T-cell (primary cell): ENCODE results near the gene PIGA. TPM values are rescaled to one million over a fixed set of nuclear protein-coding genes. Genes with fewer than 3 reads are reported as not detected.

Experiments
- ATAC-seq, 4 experiments: fragments of 200-7000 bp in 3 of 4; fragments of 150-1000 bp in 1 of 4; cut with Tn5 transposase; replicated peaks in 1 of 4; 1 replicate in 3 of 4; 2 replicates in 1 of 4; pipeline ENCODE4 v1.10.0; 2021; ENCODE audit warnings: moderate library complexity in 3 of 4, mild to moderate bottlenecking in 2 of 4, moderate number of reproducible peaks in 1 of 4
- CTCF ChIA-PET, 2 donors: fragments of 300-600 bp; sonication (Branson Sonifier 250); formaldehyde crosslinking; loops; one replicate each; lab custom pipeline; 2022; ENCODE audit warnings: antibody characterized with exemption in 2 of 2; lab: Charles Lee
- POLR2A ChIA-PET, 2 donors: fragments of 300-600 bp; sonication (Branson Sonifier 250); formaldehyde crosslinking; loops; one replicate each; lab custom pipeline; 2022; ENCODE audit warnings: antibody characterized with exemption in 2 of 2; lab: Charles Lee
- DNase-seq, 35 experiments: peaks; one replicate each; pipeline versions ENCODE4 v3.0.0 to v3.0.0-alpha.2; 2013 to 2023
- H3K27ac ChIP-seq: one replicate; pipeline ENCODE4 v1.5.1; 2013; ENCODE audit warnings: low read length
- H3K27me3 ChIP-seq, 2 experiments: replicated peaks in 1 of 2; 1 replicate in 1 of 2; 2 replicates in 1 of 2; pipeline versions ENCODE4 v1.6.1 to v1.7.0; 2013; ENCODE audit warnings: low read length in 1 of 2, mixed read lengths in 1 of 2; ENCODE audit not compliant: control insufficient read depth in 2 of 2, insufficient read depth in 2 of 2; ENCODE audit errors: extremely low read depth in 1 of 2
- H3K36me3 ChIP-seq, 2 donors: 1 replicate in 1 of 2; 2 replicates in 1 of 2; pipeline versions ENCODE4 v1.6.1 to v1.7.0; 2013; ENCODE audit warnings: low read length in 1 of 2; ENCODE audit not compliant: control insufficient read depth in 2 of 2, insufficient read depth in 1 of 2; ENCODE audit errors: extremely low read depth in 1 of 2
- H3K4me1 ChIP-seq, 2 experiments: 1 replicate in 1 of 2; 2 replicates in 1 of 2; pipeline versions ENCODE4 v1.6.1 to v1.7.0; 2013; ENCODE audit warnings: low read length in 2 of 2, mixed read lengths in 1 of 2; ENCODE audit not compliant: insufficient read depth in 2 of 2, control insufficient read depth in 1 of 2; ENCODE audit errors: extremely low read depth in 1 of 2
- H3K4me3 ChIP-seq, 2 donors: 1 replicate in 1 of 2; 2 replicates in 1 of 2; pipeline versions ENCODE4 v1.5.1 to v1.7.0; 2013; ENCODE audit warnings: mild to moderate bottlenecking in 2 of 2, low read length in 1 of 2, moderate library complexity in 1 of 2; ENCODE audit not compliant: control insufficient read depth in 1 of 2; ENCODE audit errors: extremely low read depth in 1 of 2
- H3K9me3 ChIP-seq: 2 replicates; pipeline ENCODE4 v1.7.0; 2013
- H3K27ac Mint-ChIP-seq, 2 donors: one replicate each; pipeline ENCODE4 v1.8.0; 2020 to 2021; ENCODE audit warnings: mild to moderate bottlenecking in 2 of 2, mixed read lengths in 2 of 2
- H3K27me3 Mint-ChIP-seq, 2 donors: one replicate each; pipeline ENCODE4 v1.8.0; 2021 to 2022; ENCODE audit warnings: mixed read lengths in 2 of 2
- H3K36me3 Mint-ChIP-seq: one replicate; pipeline ENCODE4 v1.8.0; 2021; ENCODE audit warnings: mixed read lengths
- H3K4me1 Mint-ChIP-seq, 3 donors: one replicate each; pipeline ENCODE4 v1.8.0; 2020 to 2022; ENCODE audit warnings: mixed read lengths in 3 of 3, mild to moderate bottlenecking in 1 of 3
- H3K4me3 Mint-ChIP-seq, 3 donors: one replicate each; pipeline ENCODE4 v1.8.0; 2020 to 2022; ENCODE audit warnings: mild to moderate bottlenecking in 3 of 3, mixed read lengths in 3 of 3, moderate library complexity in 3 of 3
- H3K9me3 Mint-ChIP-seq, 3 donors: one replicate each; pipeline ENCODE4 v1.8.0; 2020 to 2022; ENCODE audit warnings: mixed read lengths in 3 of 3
- WGBS: methylation state at CpG from one replicate; pipeline ENCODE4 v1.1.5; 2013; ENCODE audit warnings: missing lambda C conversion rate; ENCODE audit not compliant: insufficient coverage; 5-methylcytosine and 5-hydroxymethylcytosine counted together
- total RNA-seq, 35 experiments: library from RNA in 6 of 35; stranded (reverse) in 6 of 35; fragments of 120-200 nt in 1 of 35; gene quantifications; one replicate each; pipeline versions ENCODE4 v1.2.1 to v1.2.4 and lab custom pipeline; 2013 to 2026

Gene PIGA, protein sequence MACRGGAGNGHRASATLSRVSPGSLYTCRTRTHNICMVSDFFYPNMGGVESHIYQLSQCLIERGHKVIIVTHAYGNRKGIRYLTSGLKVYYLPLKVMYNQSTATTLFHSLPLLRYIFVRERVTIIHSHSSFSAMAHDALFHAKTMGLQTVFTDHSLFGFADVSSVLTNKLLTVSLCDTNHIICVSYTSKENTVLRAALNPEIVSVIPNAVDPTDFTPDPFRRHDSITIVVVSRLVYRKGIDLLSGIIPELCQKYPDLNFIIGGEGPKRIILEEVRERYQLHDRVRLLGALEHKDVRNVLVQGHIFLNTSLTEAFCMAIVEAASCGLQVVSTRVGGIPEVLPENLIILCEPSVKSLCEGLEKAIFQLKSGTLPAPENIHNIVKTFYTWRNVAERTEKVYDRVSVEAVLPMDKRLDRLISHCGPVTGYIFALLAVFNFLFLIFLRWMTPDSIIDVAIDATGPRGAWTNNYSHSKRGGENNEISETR
- total RNA-seq, result 10 to 100 TPM; 15.9 to 95.0 (median 22.6) TPM
- 40.1 TPM for total RNA-seq (2013)
- total RNA-seq (lab: John Stamatoyannopoulos, UW), result 10.7 to 136 (median 36.9) reads per million in 29 experiments

DNA sequence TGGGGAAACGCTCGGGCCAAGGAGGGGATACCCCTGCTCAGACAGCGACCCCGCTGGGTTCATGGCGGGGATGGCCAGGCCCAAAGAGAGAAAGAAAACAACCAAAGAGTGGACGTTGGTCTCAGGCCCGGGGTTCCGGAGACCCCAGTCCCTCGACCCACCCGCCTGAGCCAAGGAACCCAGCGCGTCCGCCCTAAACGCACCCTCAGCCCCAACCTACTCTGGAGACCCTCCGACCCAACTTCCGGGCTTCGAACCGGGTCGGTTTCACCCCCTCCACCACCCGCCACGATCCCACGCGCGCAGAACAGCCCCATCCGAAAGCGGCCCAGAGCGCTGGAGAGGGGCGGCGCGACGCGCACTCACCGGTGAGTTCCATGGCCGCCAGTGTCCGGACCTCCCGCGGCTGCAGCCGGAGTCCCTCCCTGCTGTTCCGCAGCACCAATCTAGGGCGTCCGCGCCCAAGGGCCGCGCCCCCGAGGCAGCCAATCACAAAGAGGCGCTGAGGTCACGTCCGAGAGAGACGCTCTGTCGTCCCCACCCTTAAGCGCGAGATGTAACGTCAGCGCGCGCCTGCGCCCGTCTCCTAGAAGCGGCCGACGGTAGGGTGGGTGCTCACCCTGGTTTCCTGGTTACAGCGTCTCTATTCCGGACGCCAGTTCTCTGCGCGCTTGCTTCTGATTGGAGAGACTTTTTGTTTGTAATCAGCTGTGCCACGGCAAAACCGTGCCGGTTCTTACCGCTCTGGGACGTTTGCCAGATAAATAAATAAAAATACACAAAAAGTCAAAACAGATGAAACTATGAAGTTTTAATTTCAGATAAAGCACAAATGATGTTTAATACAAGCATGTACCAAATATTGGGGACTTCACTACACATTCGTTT, at the start of gene PIGA:
PIGA (minus strand) TSS at position 389 of the 888 bp plus-strand sequence. CDS start 3,593 bp downstream, outside the sequence.
- CTCF ChIA-PET, result interaction anchor here in 1 of 2 donors (1.6 kb wide), 1 partner anchor 13 kb away, joined by 4 read pairs; no protein-coding TSS in a partner anchor
- POLR2A ChIA-PET, result interaction anchor here in 1 of 2 donors (0.8 kb wide), 1 partner anchor 1584 kb away, joined by 3 read pairs; no protein-coding TSS in a partner anchor
- H3K9me3 Mint-ChIP-seq, result no peaks in the 10 kb centered on the region
- H3K9me3 ChIP-seq, result no peaks in the 10 kb centered on the region
- peak within 1 kb of the TSS; percentile 60 to 97 for H3K4me3 ChIP-seq
- DNase-seq (peak; percentile 70 to 95 (median 91)), ATAC-seq (peak; percentile 92 to 98 (median 92))
- H3K27me3 Mint-ChIP-seq, result peaks cover 8 to 13% of the 10 kb centered on the region in 2 donors
- H3K4me3 Mint-ChIP-seq, result peak within 1 kb of the TSS; percentile 87 to 93 (median 88)
- H3K4me1 Mint-ChIP-seq, result peaks cover 16 to 22% (median 17%) of the 10 kb centered on the region in 3 donors
- 0% methylated on average over 24 of the region's 72 CpGs for WGBS
- H3K36me3 ChIP-seq, result peaks cover 0 to 13% of the 10 kb centered on the region in 2 donors
- H3K27ac ChIP-seq, result peak within 1 kb of the TSS; percentile 95
- H3K27ac Mint-ChIP-seq, result peak within 1 kb of the TSS; percentile 77 to 87
- H3K27me3 ChIP-seq, result peaks cover 0 to 2% of the 10 kb centered on the region in 2 experiments
- peaks cover 7 to 12% of the 10 kb centered on the region in 2 experiments for H3K4me1 ChIP-seq
- peaks cover 3% of the 10 kb centered on the region for H3K36me3 Mint-ChIP-seq

DNA sequence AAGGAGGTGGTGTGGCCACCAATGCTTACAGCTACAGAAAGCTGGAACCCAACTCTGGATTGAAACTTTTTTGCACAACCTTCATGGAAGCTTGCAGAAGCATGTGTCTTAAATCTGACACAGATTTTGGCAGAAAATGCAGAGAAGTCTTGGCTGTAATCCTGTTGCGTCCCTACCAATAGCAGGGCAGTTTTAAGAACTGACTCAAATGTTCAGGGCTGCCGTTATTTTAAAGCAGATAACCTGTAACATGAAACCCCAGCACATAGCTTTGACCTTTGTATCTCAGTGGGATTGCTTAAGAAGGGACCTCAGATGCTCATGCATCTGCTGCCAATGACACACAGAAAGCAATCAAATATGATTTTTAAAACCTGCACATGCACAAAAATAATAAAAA, 49.0 kb upstream of the PIGA start, which contains the start of gene VEGFD:
VEGFD (minus strand) TSS at position 110 of the 400 bp plus-strand sequence. CDS start 467 bp downstream, outside the sequence.
- Mint-ChIP-seq H3K27me3 (peaks cover 7 to 35% of the 10 kb centered on the region in 2 donors), H3K36me3 (no peaks in the 10 kb centered on the region), H3K9me3 (no peaks in the 10 kb centered on the region), H3K4me3 (no peak within 1 kb of the TSS), H3K27ac (no peak within 1 kb of the TSS), H3K4me1 (no peaks in the 10 kb centered on the region)
- Histone ChIP-seq H3K9me3 (no peaks in the 10 kb centered on the region), H3K27ac (no peak within 1 kb of the TSS), H3K36me3 (no peaks in the 10 kb centered on the region), H3K27me3 (no peaks in the 10 kb centered on the region), H3K4me1 (no peaks in the 10 kb centered on the region), H3K4me3 (no peak within 1 kb of the TSS)
- CTCF ChIA-PET, result no interaction called here
- WGBS, result 83% methylated on average over 2 of the region's 2 CpGs
- no peak for DNase-seq
- ATAC-seq, result no peak
- POLR2A ChIA-PET, result no interaction called here

DNA sequence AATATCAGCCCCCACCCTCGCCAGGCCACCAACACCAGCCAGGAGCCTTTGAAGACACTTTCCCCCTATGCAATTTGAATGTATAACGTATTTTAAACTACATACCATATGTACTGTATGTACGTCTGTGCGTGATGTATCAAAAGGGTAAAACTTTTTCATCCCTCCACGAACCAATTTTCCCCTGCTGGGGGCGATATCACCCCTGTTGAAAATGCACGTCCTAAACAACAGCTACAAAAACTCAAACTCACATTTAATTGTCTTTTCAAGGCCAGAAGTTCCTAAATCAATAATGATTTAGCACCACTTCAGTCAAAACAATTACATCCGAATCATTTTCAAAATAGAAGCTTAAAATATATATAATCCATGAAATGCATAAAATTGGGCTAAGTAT, 47.5 kb upstream of the PIGA start:
- Mint-ChIP-seq H3K27ac (no peak overlapping the region), H3K4me1 (no peaks in the 10 kb centered on the region), H3K9me3 (no peaks in the 10 kb centered on the region), H3K4me3 (no peak overlapping the region), H3K27me3 (peaks cover 7 to 35% of the 10 kb centered on the region in 2 donors), H3K36me3 (no peaks in the 10 kb centered on the region)
- ATAC-seq (no peak), DNase-seq (no peak)
- H3K36me3 ChIP-seq, result no peaks in the 10 kb centered on the region
- H3K4me3 ChIP-seq, result no peak overlapping the region
- no peaks in the 10 kb centered on the region for H3K9me3 ChIP-seq
- no peaks in the 10 kb centered on the region for H3K27me3 ChIP-seq
- no CpG with 5 or more reads among the region's 8 CpGs for WGBS
- H3K27ac ChIP-seq, result no peak overlapping the region
- H3K4me1 ChIP-seq, result no peaks in the 10 kb centered on the region
- ChIA-PET CTCF (interaction anchor here in 1 of 2 donors (1.6 kb wide), 1 partner anchor 15 kb away, joined by 3 read pairs; no protein-coding TSS in a partner anchor), POLR2A (no interaction called here)

GRCh38 chrX:15376956-15377355, 41.6 kb upstream of the PIGA start:
- CTCF ChIA-PET, result no interaction called here
- Mint-ChIP-seq H3K4me1 (no peaks in the 10 kb centered on the region), H3K9me3 (no peaks in the 10 kb centered on the region), H3K27ac (no peak overlapping the region), H3K36me3 (no peaks in the 10 kb centered on the region), H3K4me3 (no peak overlapping the region), H3K27me3 (peaks cover 4 to 33% of the 10 kb centered on the region in 2 donors)
- Histone ChIP-seq H3K4me3 (no peak overlapping the region), H3K9me3 (no peaks in the 10 kb centered on the region), H3K36me3 (no peaks in the 10 kb centered on the region), H3K4me1 (no peaks in the 10 kb centered on the region), H3K27me3 (no peaks in the 10 kb centered on the region), H3K27ac (no peak overlapping the region)
- WGBS, result no CpG with 5 or more reads among the region's 1 CpG
- ATAC-seq (no peak), DNase-seq (no peak)
- POLR2A ChIA-PET, result no interaction called here

DNA sequence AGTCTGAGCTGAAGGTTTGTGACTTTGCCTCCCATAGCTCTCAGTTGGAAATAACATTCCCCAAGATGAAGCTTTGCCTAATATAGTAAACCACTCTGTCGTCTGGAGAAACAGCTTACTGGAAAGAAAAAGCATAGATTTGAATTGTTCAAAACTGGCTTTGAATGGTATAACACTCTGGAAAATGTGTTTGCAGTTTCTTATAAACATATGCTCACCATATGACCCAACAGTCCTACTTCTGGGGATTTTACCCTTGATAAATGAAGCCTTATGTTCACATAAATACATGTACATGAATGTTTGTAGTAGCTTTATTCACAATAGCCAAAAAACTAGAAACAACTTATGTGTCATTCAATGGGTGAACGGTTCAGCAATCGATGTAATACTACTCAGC, 38.7 kb upstream of the PIGA start:
- Mint-ChIP-seq H3K9me3 (no peaks in the 10 kb centered on the region), H3K27ac (no peak overlapping the region), H3K36me3 (no peaks in the 10 kb centered on the region), H3K4me1 (no peaks in the 10 kb centered on the region), H3K27me3 (peaks cover 9 to 31% of the 10 kb centered on the region in 2 donors), H3K4me3 (no peak overlapping the region)
- no peak for ATAC-seq
- no peaks in the 10 kb centered on the region for H3K9me3 ChIP-seq
- no peak overlapping the region for H3K27ac ChIP-seq
- WGBS, result no CpG with 5 or more reads among the region's 3 CpGs
- no peak for DNase-seq
- no peaks in the 10 kb centered on the region for H3K4me1 ChIP-seq
- ChIA-PET POLR2A (no interaction called here), CTCF (no interaction called here)
- H3K36me3 ChIP-seq, result no peaks in the 10 kb centered on the region
- H3K4me3 ChIP-seq, result no peak overlapping the region
- no peaks in the 10 kb centered on the region for H3K27me3 ChIP-seq
